Uterus (tissue), 2 donors: Measurements from ENCODE around the gene LPAR1.

Experiments
- POLR2A ChIP-seq, 2 donors: fragments of 450-650 bp; IDR thresholded peaks; one replicate each; pipeline ENCODE4 v1.6.1; 2016; ENCODE audit warnings: antibody characterized with exemption in 2 of 2, mild to moderate bottlenecking in 1 of 2, moderate library complexity in 1 of 2
- TF ChIP-seq, protein P1 (sequence below), 4 experiments: fragments of 200-600 bp in 2 of 4; fragments of 450-650 bp in 2 of 4; sonication (generic) in 2 of 4; IDR thresholded peaks; one replicate each; pipeline ENCODE4 v1.5.1; 2016 to 2019; ENCODE audit warnings: antibody characterized with exemption in 4 of 4, mild to moderate bottlenecking in 2 of 4, moderate library complexity in 1 of 4

DNA sequence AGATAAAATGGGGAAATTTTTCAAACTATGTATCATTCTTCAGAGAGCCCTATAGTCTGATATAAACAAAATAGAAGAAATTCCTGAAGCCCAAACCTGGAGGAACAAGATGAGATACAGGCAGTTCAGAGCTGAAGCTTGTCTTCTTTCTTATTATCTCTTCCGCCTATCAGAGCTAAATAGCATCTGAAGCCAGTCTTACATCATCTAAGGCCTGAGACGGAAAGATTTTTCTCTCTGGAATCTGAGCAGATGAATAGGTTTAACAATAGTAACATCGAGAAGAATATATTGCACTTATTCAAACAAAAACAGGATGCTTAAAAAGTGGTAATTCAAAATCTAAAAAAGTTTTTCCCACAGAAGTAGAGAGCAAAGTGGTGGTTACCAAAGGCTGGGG is 59.8 kb downstream of the LPAR1 start:
- TF ChIP-seq, protein P1, sequence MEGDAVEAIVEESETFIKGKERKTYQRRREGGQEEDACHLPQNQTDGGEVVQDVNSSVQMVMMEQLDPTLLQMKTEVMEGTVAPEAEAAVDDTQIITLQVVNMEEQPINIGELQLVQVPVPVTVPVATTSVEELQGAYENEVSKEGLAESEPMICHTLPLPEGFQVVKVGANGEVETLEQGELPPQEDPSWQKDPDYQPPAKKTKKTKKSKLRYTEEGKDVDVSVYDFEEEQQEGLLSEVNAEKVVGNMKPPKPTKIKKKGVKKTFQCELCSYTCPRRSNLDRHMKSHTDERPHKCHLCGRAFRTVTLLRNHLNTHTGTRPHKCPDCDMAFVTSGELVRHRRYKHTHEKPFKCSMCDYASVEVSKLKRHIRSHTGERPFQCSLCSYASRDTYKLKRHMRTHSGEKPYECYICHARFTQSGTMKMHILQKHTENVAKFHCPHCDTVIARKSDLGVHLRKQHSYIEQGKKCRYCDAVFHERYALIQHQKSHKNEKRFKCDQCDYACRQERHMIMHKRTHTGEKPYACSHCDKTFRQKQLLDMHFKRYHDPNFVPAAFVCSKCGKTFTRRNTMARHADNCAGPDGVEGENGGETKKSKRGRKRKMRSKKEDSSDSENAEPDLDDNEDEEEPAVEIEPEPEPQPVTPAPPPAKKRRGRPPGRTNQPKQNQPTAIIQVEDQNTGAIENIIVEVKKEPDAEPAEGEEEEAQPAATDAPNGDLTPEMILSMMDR (IDR thresholded peaks at IDR 0.05) = no peak
- no peak for TF ChIP-seq POLR2A (IDR thresholded peaks at IDR 0.05)
